H9 (cell line): ENCODE measurements around the gene BIRC6. TPM values are rescaled to one million over a fixed set of nuclear protein-coding genes. Genes with fewer than 3 reads are reported as not detected.
"Not testable (repeated sequence)": the region's sequence is repeated elsewhere in the genome, so short reads cannot be mapped to it uniquely, and the experiment has no call there.

Experiments used
- DNase-seq: peaks from one replicate; pipeline ENCODE4 v3.0.0-alpha.2; 2017
- H2AFZ ChIP-seq: one replicate; pipeline ENCODE4 v1.6.1; 2013; ENCODE audit warnings: mild to moderate bottlenecking, low read length, control low read depth, moderate library complexity
- H2AK5ac ChIP-seq: 2 replicates; pipeline ENCODE4 v1.6.1; 2013; ENCODE audit warnings: low read length, control low read depth, mixed read lengths; ENCODE audit not compliant: insufficient read length
- H2BK120ac ChIP-seq: one replicate; pipeline ENCODE4 v1.6.1; 2013; ENCODE audit warnings: low read depth, mild to moderate bottlenecking, low read length, control low read depth, inconsistent platforms; ENCODE audit not compliant: poor library complexity, severe bottlenecking
- H2BK12ac ChIP-seq: 2 replicates; pipeline ENCODE4 v1.6.1; 2013; ENCODE audit warnings: low read length, control low read depth, mixed read lengths, low read depth; ENCODE audit not compliant: insufficient read length
- H2BK15ac ChIP-seq: 2 replicates; pipeline ENCODE4 v1.6.1; 2013; ENCODE audit warnings: low read depth, low read length, control low read depth
- H2BK20ac ChIP-seq: one replicate; pipeline ENCODE4 v1.6.1; 2013; ENCODE audit warnings: low read depth, mild to moderate bottlenecking, low read length, control low read depth, inconsistent platforms; ENCODE audit not compliant: poor library complexity, severe bottlenecking
- H2BK5ac ChIP-seq: 2 replicates; pipeline ENCODE4 v1.6.1; 2013; ENCODE audit warnings: low read length, control low read depth, mixed read lengths; ENCODE audit not compliant: insufficient read length
- H3K14ac ChIP-seq: 2 replicates; pipeline ENCODE4 v1.6.1; 2013; ENCODE audit warnings: low read length, control low read depth; ENCODE audit not compliant: insufficient read depth
- H3K18ac ChIP-seq: 2 replicates; pipeline ENCODE4 v1.6.1; 2013; ENCODE audit warnings: low read depth, mild to moderate bottlenecking, mixed read lengths, low read length, control low read depth; ENCODE audit not compliant: insufficient read length
- H3K23ac ChIP-seq: 2 replicates; pipeline ENCODE4 v1.6.1; 2013; ENCODE audit warnings: low read length, control low read depth, mixed read lengths, low read depth; ENCODE audit not compliant: insufficient read length
- H3K23me2 ChIP-seq: 2 replicates; pipeline ENCODE4 v1.6.1; 2013; ENCODE audit warnings: low read depth, mild to moderate bottlenecking, mixed read lengths, low read length, control low read depth; ENCODE audit not compliant: insufficient read length, poor library complexity, severe bottlenecking
- H3K27ac ChIP-seq: 2 replicates; pipeline ENCODE4 v1.5.1; 2013; ENCODE audit warnings: low read length, control low read depth, mixed read lengths, low read depth; ENCODE audit not compliant: insufficient read length
- H3K27me3 ChIP-seq: 2 replicates; pipeline ENCODE4 v1.6.1; 2013; ENCODE audit warnings: low read length, control low read depth, inconsistent platforms; ENCODE audit not compliant: insufficient read depth
- H3K4ac ChIP-seq: 2 replicates; pipeline ENCODE4 v1.6.1; 2013; ENCODE audit warnings: low read depth, mild to moderate bottlenecking, control low read depth, inconsistent platforms, low read length, moderate library complexity
- H3K4me1 ChIP-seq: 2 replicates; pipeline ENCODE4 v1.6.1; 2013; ENCODE audit warnings: low read length, control low read depth, inconsistent platforms; ENCODE audit not compliant: insufficient read depth
- H3K4me2 ChIP-seq: 2 replicates; pipeline ENCODE4 v1.6.1; 2013; ENCODE audit warnings: low read length, control low read depth, mixed read lengths; ENCODE audit not compliant: insufficient read length, insufficient read depth
- H3K56ac ChIP-seq: 2 replicates; pipeline ENCODE4 v1.6.1; 2013; ENCODE audit warnings: low read depth, mild to moderate bottlenecking, mixed read lengths, low read length, control low read depth; ENCODE audit not compliant: insufficient read length
- H3K79me1 ChIP-seq: 2 replicates; pipeline ENCODE4 v1.6.1; 2013; ENCODE audit warnings: low read depth, mild to moderate bottlenecking, moderate library complexity, low read length, control low read depth, inconsistent platforms; ENCODE audit not compliant: insufficient read depth, poor library complexity, severe bottlenecking
- H3K79me2 ChIP-seq: 2 replicates; pipeline ENCODE4 v1.6.1; 2013; ENCODE audit warnings: low read length, control low read depth, inconsistent platforms; ENCODE audit not compliant: insufficient read depth
- H3K9ac ChIP-seq: 2 replicates; pipeline ENCODE4 v1.6.1; 2013; ENCODE audit warnings: low read length, control low read depth, mixed read lengths; ENCODE audit not compliant: insufficient read length; ENCODE audit errors: extremely low read depth
- H3K9me3 ChIP-seq: one replicate; pipeline ENCODE4 v1.6.1; 2013; ENCODE audit warnings: low read depth, low read length, inconsistent platforms; ENCODE audit not compliant: control insufficient read depth
- H3T11ph ChIP-seq: one replicate; pipeline ENCODE4 v1.6.1; 2013; ENCODE audit warnings: mild to moderate bottlenecking, low read length, control low read depth, inconsistent platforms
- H4K20me1 ChIP-seq: one replicate; pipeline ENCODE4 v1.6.1; 2013; ENCODE audit not compliant: control insufficient read depth, insufficient read length, insufficient read depth
- H4K5ac ChIP-seq: 2 replicates; pipeline ENCODE4 v1.6.1; 2013; ENCODE audit warnings: low read depth, mild to moderate bottlenecking, mixed read lengths, low read length, control low read depth; ENCODE audit not compliant: insufficient read length
- H4K8ac ChIP-seq: replicated peaks from 2 replicates; pipeline ENCODE4 v1.6.1; 2013; ENCODE audit warnings: low read length, control low read depth, mixed read lengths, low read depth; ENCODE audit not compliant: insufficient read length
- H4K91ac ChIP-seq: 2 replicates; pipeline ENCODE4 v1.6.1; 2013; ENCODE audit warnings: low read depth, mild to moderate bottlenecking, moderate library complexity, mixed read lengths, low read length, control low read depth; ENCODE audit not compliant: insufficient read length
- H3K27ac Mint-ChIP-seq, 3 experiments: 2 replicates in 2 of 3; 3 replicates in 1 of 3; pipeline ENCODE4 v1.8.0; 2020 to 2021; ENCODE audit warnings: mixed read lengths in 3 of 3, mild to moderate bottlenecking in 1 of 3, moderate library complexity in 1 of 3
- H3K27me3 Mint-ChIP-seq: 2 replicates; pipeline ENCODE4 v1.8.0; 2021; ENCODE audit warnings: low read depth, mild to moderate bottlenecking, moderate library complexity, mixed read lengths
- H3K36me3 Mint-ChIP-seq, 3 experiments: 2 replicates in 2 of 3; 3 replicates in 1 of 3; pipeline ENCODE4 v1.8.0; 2020 to 2021; ENCODE audit warnings: low read depth in 3 of 3, mixed read lengths in 3 of 3; ENCODE audit not compliant: insufficient read depth in 1 of 3
- H3K4me1 Mint-ChIP-seq, 2 experiments: 2 replicates each; pipeline ENCODE4 v1.8.0; 2020; ENCODE audit warnings: mixed read lengths in 2 of 2
- H3K4me3 Mint-ChIP-seq, 2 experiments: 2 replicates in 1 of 2; 3 replicates in 1 of 2; pipeline ENCODE4 v1.8.0; 2020 to 2021; ENCODE audit warnings: mild to moderate bottlenecking in 2 of 2, mixed read lengths in 2 of 2, moderate library complexity in 1 of 2
- H3K9me3 Mint-ChIP-seq, 2 experiments: 2 replicates in 1 of 2; 3 replicates in 1 of 2; pipeline ENCODE4 v1.8.0; 2020; ENCODE audit warnings: mild to moderate bottlenecking in 2 of 2, mixed read lengths in 2 of 2, moderate library complexity in 1 of 2
- WGBS: extraction: QIAGEN DNeasy Blood & Tissue Kit; methylation state at CpG from one replicate; pipeline ENCODE4 v1.1.7; 2013; ENCODE audit warnings: missing lambda C conversion rate, low lambda C conversion rate, mixed read lengths; ENCODE audit not compliant: insufficient read length; ENCODE audit errors: extremely low coverage; 5-methylcytosine and 5-hydroxymethylcytosine counted together
- total RNA-seq: library from RNA; stranded (reverse); gene quantifications from 2 replicates; pipeline ENCODE4 v1.2.1, GENCODE V29; 2021

BIRC6 gene
- total RNA-seq, 1 experiment from 2014 or later, result 78.8 TPM

GRCh38 chr2:32329180-32329980 is 27.4 kb upstream of the BIRC6 start:
- H2BK15ac ChIP-seq, H3K4me1 Mint-ChIP-seq: not testable (repeated sequence)

More at GRCh38 chr2:32329180-32329980, 27.4 kb upstream of the BIRC6 start:
- H3K14ac ChIP-seq, H2AK5ac ChIP-seq, DNase-seq, H3K23ac ChIP-seq, H3K4me2 ChIP-seq, H3K9me3 ChIP-seq, H4K8ac ChIP-seq, H3K79me2 ChIP-seq, H3K23me2 ChIP-seq, H2BK120ac ChIP-seq, H3K4me1 ChIP-seq, H3K9ac ChIP-seq, H4K91ac ChIP-seq, H3K27ac ChIP-seq, H4K5ac ChIP-seq, H4K20me1 ChIP-seq, H3K4me3 Mint-ChIP-seq, H2BK20ac ChIP-seq, H3T11ph ChIP-seq, H3K4ac ChIP-seq, H3K36me3 Mint-ChIP-seq, H2BK5ac ChIP-seq, H3K56ac ChIP-seq, H2BK12ac ChIP-seq, H3K27me3 ChIP-seq, H3K18ac ChIP-seq, H3K79me1 ChIP-seq, H2AFZ ChIP-seq, H3K27me3 Mint-ChIP-seq, H3K9me3 Mint-ChIP-seq, H3K27ac Mint-ChIP-seq: not testable (repeated sequence)
- no CpG with 5 or more reads among the region's 14 CpGs for WGBS
